Right lobe of liver (tissue), 6 donors: ENCODE measurements around the gene STRBP. TPM values are rescaled to one million over a fixed set of nuclear protein-coding genes. Genes with fewer than 3 reads are reported as not detected.

Source experiments
- ATAC-seq, 4 donors: fragments of 200-7000 bp; cut with Tn5 transposase; one replicate each; pipeline ENCODE4 v1.9.1; 2020; ENCODE audit warnings: mild to moderate bottlenecking in 4 of 4, moderate library complexity in 4 of 4
- DNase-seq, 3 donors: peaks; one replicate each; pipeline ENCODE4 v3.0.0-alpha.2; 2020
- H3K27ac ChIP-seq, 3 donors: fragments of 200-600 bp; one replicate each; pipeline ENCODE4 v1.8.0; 2022
- H3K27me3 ChIP-seq, 2 donors: fragments of 200-600 bp; one replicate each; pipeline ENCODE4 v1.8.0; 2022
- H3K36me3 ChIP-seq, 4 donors: fragments of 200-600 bp; sonication (generic) in 1 of 4; one replicate each; pipeline versions ENCODE4 v1.5.1 to v1.8.0; 2017 to 2022; ENCODE audit warnings: control low read depth in 1 of 4
- H3K4me1 ChIP-seq, 4 donors: fragments of 200-600 bp; sonication (generic) in 1 of 4; one replicate each; pipeline versions ENCODE4 v1.5.1 to v1.8.0; 2017 to 2022; ENCODE audit warnings: control low read depth in 1 of 4
- H3K4me3 ChIP-seq, 3 donors: fragments of 200-600 bp; one replicate each; pipeline ENCODE4 v1.8.0; 2022
- H3K9me3 ChIP-seq, 4 donors: fragments of 200-600 bp; sonication (generic) in 1 of 4; one replicate each; pipeline versions ENCODE4 v1.5.1 to v1.8.0; 2017 to 2022; ENCODE audit warnings: control low read depth in 1 of 4
- POLR2A ChIP-seq: fragments of 450-650 bp; IDR thresholded peaks from one replicate; pipeline ENCODE4 v1.6.1; 2017; ENCODE audit warnings: antibody characterized with exemption, mild to moderate bottlenecking
- WGBS: methylation state at CpG from one replicate; pipeline ENCODE4 v1.1.6; 2018; ENCODE audit warnings: low coverage, low lambda C conversion rate; ENCODE audit not compliant: insufficient coverage; ENCODE audit errors: missing lambda C conversion rate; 5-methylcytosine and 5-hydroxymethylcytosine counted together
- intact Hi-C, 2 donors: fragments of 100-400 bp; cut with DNase I; formaldehyde crosslinking; loops; one replicate each; pipeline versions ENCODE4 v1.11.2 to v1.14.1; 2022
- total RNA-seq, 6 experiments: library from RNA; depleted of rRNA in 2 of 6; stranded (reverse); fragments of >200 nt in 2 of 6; fragmentation: NEBNext Ultra II Directional in 3 of 6; extraction: Animal tissue kit (Norgen Biotek cat#: 25700) in 3 of 6; gene quantifications; one replicate each; pipeline versions ENCODE4 v1.1.0 to v1.2.4, GENCODE V29; 2016 to 2023
- TF ChIP-seq, protein P1 (sequence below), 4 donors: fragments of 200-600 bp in 3 of 4; fragments of 450-650 bp in 1 of 4; IDR thresholded peaks; one replicate each; pipeline versions ENCODE4 v1.5.1 to v1.8.0; 2016 to 2022; ENCODE audit warnings: antibody characterized with exemption in 4 of 4, mild to moderate bottlenecking in 2 of 4
- donor health status: DM: no; HTN: yes; CAD: no.
- donor health status: DM: no; HTN: no; CAD: no.
- donor health status: DM: no; HTN: no; CAD: no.
- donor health status: DM: no; HTN: yes; CAD: no.
- donor health status: DM: no; HTN: yes; CAD: no.

STRBP gene
- total RNA-seq, 6 experiments from 2014 or later: 5.3 to 10.2 (median 8.3) TPM

DNA sequence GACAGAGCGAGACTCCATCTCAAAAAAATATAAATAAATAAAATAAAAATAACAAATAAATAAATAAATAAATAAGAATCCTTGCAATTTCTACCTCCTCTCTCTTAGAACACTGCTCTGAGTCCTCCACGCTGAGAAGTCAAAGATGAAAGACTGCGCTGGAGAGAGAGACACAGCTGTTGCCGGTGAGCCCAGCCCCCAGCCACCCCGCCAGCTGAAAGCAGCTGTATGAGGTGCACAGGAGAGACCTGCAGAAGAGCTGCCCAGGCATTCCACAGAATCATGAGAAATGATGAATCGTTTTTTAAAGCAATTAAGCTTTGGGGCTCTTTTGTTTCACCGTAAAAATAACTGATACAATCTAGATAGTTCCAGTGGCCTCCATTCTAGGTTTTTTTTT is 16.3 kb upstream of the STRBP start:
- Histone ChIP-seq H3K36me3 (no peaks in the 10 kb centered on the region), H3K27ac (no peak overlapping the region), H3K4me3 (no peak overlapping the region), H3K9me3 (no peaks in the 10 kb centered on the region), H3K27me3 (no peaks in the 10 kb centered on the region), H3K4me1 (no peaks in the 10 kb centered on the region)
- no peak for TF ChIP-seq POLR2A
- TF ChIP-seq, protein P1, sequence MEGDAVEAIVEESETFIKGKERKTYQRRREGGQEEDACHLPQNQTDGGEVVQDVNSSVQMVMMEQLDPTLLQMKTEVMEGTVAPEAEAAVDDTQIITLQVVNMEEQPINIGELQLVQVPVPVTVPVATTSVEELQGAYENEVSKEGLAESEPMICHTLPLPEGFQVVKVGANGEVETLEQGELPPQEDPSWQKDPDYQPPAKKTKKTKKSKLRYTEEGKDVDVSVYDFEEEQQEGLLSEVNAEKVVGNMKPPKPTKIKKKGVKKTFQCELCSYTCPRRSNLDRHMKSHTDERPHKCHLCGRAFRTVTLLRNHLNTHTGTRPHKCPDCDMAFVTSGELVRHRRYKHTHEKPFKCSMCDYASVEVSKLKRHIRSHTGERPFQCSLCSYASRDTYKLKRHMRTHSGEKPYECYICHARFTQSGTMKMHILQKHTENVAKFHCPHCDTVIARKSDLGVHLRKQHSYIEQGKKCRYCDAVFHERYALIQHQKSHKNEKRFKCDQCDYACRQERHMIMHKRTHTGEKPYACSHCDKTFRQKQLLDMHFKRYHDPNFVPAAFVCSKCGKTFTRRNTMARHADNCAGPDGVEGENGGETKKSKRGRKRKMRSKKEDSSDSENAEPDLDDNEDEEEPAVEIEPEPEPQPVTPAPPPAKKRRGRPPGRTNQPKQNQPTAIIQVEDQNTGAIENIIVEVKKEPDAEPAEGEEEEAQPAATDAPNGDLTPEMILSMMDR (IDR thresholded peaks at IDR 0.05): no peak
- 74% methylated on average over 6 of the region's 7 CpGs for WGBS
- DNase-seq: no peak
- ATAC-seq: no peak
- intact Hi-C loops: no loop called here

DNA sequence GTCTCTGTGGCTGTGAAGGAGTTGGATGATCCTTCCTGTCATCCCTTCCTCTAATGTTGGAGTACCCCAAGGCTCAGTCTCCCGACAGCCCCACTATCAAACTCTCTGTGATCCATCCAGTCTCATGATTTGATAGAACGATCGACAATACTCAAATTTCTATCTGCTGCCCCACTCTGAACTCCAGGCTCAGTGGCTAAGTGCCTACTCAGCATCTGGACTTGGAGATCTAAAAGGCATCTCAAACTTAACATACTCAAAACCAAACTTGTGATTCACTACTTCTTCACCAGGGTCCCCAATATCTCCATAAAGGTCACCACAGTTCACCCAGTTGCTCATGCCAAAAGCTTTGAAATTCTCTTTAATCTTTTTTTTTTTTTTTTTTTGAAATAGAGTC is 15.1 kb upstream of the STRBP start:
- Histone ChIP-seq H3K4me3 (no peak overlapping the region), H3K27ac (no peak overlapping the region), H3K9me3 (no peaks in the 10 kb centered on the region), H3K27me3 (no peaks in the 10 kb centered on the region), H3K4me1 (no peaks in the 10 kb centered on the region), H3K36me3 (no peaks in the 10 kb centered on the region)
- TF ChIP-seq, protein P1 (IDR thresholded peaks at IDR 0.05): no peak
- TF ChIP-seq POLR2A: no peak
- 88% methylated on average over 3 of the region's 3 CpGs for WGBS
- intact Hi-C loops: no loop called here
- ATAC-seq (no peak), DNase-seq (no peak)

DNA sequence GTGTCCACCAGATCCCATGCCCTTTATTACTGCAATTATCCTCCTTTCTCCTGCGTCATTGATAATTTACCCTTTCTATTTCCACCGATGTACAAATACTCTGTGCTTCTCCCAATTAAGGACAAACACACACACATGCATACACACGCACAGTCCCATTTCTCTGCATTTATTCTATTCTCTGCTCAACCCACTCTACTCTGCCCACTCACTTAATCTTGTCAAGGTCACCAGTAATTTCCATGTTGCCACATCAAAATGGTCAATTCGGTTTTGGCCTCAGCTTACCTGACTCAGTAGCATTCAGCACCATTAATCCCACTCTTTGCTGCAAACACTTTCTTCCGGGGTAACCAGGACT is 14.6 kb upstream of the STRBP start:
- TF ChIP-seq POLR2A: no peak
- TF ChIP-seq, protein P1 (IDR thresholded peaks at IDR 0.05): no peak
- H3K9me3 ChIP-seq: no peaks in the 10 kb centered on the region
- WGBS: 81% methylated on average over 5 of the region's 5 CpGs

DNA sequence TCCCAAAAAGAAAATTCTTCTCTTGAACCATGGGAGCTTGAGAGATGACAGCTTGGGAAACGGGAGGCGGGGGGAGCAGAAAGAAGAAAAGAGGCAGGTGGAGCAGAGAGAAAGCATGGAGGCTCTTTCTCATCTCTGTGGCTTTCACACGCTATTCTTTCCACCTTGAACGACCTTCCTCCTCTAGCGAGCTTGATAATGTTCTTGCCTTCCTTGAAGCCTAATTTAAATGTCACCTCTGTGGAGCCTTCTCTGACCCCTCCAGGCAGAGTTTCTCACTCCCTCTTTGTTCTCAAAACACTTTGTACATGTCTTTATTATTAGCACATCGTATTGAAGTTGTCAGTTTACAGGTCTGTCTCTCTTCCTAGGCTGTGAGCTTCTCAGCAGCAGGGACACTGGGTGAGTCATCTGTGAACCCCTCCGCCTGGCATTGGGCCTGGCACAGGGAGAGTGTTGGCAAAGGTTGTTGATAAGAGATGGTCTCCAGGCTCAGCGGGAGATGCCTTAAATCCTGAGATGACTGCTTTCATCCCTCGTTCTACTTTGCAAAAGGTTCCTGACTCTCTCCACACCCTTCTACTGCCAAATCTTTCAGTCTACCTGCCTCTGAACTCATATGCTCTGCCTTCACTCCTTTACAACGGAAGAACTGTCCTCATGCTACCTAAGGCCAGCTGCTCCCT is 14.1 kb upstream of the STRBP start:
- intact Hi-C loops: no loop called here
- ATAC-seq (peak in 1 of 4 donors; percentile 42), DNase-seq (no peak)
- H3K36me3 ChIP-seq: no peaks in the 10 kb centered on the region
- H3K4me1 ChIP-seq: no peaks in the 10 kb centered on the region
- no peak for TF ChIP-seq POLR2A
- TF ChIP-seq, protein P1 (IDR thresholded peaks at IDR 0.05): no peak
- no peak overlapping the region for H3K4me3 ChIP-seq
- 46% methylated on average over 10 of the region's 10 CpGs for WGBS
- H3K27me3 ChIP-seq: no peaks in the 10 kb centered on the region
- H3K9me3 ChIP-seq: no peaks in the 10 kb centered on the region
- H3K27ac ChIP-seq: no peak overlapping the region

More for the DNA sequence above, 14.6 kb upstream of the STRBP start:
- DNase-seq (no peak), ATAC-seq (no peak)
- Histone ChIP-seq H3K4me1 (no peaks in the 10 kb centered on the region), H3K4me3 (no peak overlapping the region), H3K27ac (no peak overlapping the region), H3K27me3 (no peaks in the 10 kb centered on the region), H3K36me3 (no peaks in the 10 kb centered on the region)
- intact Hi-C loops: no loop called here
